Measurements from ENCODE around the gene CD79A.
"Not testable (repeated sequence)": the region's sequence is repeated elsewhere in the genome, so short reads cannot be mapped to it uniquely, and the experiment has no call there.

The CD79A gene

GRCh38 chr19:41871573-41872383 is 5.3 kb upstream of the CD79A start:
- peak overlapping the region; percentile 99 for H3K4me2 ChIP-seq
- no peaks in the 10 kb centered on the region for H3K27me3 ChIP-seq
- peaks cover 100% of the 10 kb centered on the region for H3K4me1 ChIP-seq
- no peaks in the 10 kb centered on the region for H3K9me3 ChIP-seq
- peak overlapping the region; percentile 97 for H3K27ac ChIP-seq
- peaks cover 56% of the 10 kb centered on the region for H3K36me3 ChIP-seq
- peak overlapping the region; percentile 75 for H3K9ac ChIP-seq
- peak overlapping the region; percentile 47 for H3K4me3 ChIP-seq
- peaks cover 60% of the 10 kb centered on the region for H4K20me1 ChIP-seq
- TF ChIP-seq Cebpa-rat (IDR thresholded peaks at IDR 0.05): no peak

DNA sequence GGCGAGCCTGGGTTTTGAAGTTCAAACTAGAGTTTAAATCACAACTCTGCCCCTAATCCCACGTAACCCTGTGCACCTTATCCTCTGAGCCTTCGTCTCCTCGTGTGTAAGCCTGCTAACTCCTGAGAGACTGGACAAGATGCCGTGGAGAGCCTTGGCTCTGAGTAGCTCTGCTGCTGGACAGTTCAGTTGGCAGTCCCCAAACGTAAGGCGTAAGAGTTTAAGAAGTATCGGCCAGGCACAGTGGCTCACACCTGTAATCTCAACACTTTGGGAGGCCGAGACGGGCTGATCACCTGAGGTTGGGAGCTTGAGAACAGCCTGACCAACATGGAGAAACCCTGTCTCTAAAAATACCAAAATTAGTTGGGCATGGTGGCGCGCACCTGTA is 4.7 kb upstream of the CD79A start:
- Histone ChIP-seq H3K27me3 (no peaks in the 10 kb centered on the region), H4K20me1 (peaks cover 54% of the 10 kb centered on the region), H3K4me1 (peaks cover 94% of the 10 kb centered on the region), H3K27ac (peak overlapping the region; percentile 97), H3K4me3 (peak overlapping the region; percentile 47), H3K4me2 (peak overlapping the region; percentile 99), H3K9me3 (no peaks in the 10 kb centered on the region), H3K36me3 (peaks cover 50% of the 10 kb centered on the region), H3K9ac (peak overlapping the region; percentile 75)
- no peak for TF ChIP-seq Cebpa-rat (IDR thresholded peaks at IDR 0.05)

GRCh38 chr19:41872775-41873647 is 4.1 kb upstream of the CD79A start:
- peak overlapping the region; percentile 99 for H3K4me2 ChIP-seq
- no peaks in the 10 kb centered on the region for H3K9me3 ChIP-seq
- TF ChIP-seq Cebpa-rat (IDR thresholded peaks at IDR 0.05): no peak
- H3K36me3 ChIP-seq: peaks cover 44% of the 10 kb centered on the region
- peak overlapping the region; percentile 47; the same call in 1 of the 2 replicates for H3K4me3 ChIP-seq
- no peaks in the 10 kb centered on the region for H3K27me3 ChIP-seq
- H4K20me1 ChIP-seq: peaks cover 48% of the 10 kb centered on the region
- H3K4me1 ChIP-seq: peaks cover 90% of the 10 kb centered on the region
- H3K9ac ChIP-seq: peak overlapping the region; percentile 75
- peak overlapping the region; percentile 97 for H3K27ac ChIP-seq

DNA sequence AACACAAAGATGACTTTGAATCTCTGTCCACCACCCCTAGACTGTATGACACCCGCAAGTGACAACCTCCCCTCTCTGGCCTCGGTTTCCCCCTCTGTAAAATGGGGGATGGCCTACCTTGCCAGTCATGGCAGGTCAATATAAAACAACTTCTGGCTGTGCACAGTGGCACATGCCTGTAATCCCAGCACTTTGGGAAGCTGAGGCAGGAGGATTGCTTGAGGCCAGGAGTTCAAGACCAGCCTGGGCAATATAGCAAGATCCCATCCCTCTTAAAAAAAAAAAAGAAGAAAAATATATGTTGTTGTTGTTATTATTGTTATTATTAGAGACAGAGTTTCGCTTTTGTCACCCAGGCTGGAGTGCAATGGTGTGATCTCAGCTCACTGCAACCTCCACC is 1.1 kb upstream of the CD79A start:
- peak overlapping the region; percentile 96 for H3K9ac ChIP-seq
- H3K4me3 ChIP-seq, H3K9me3 ChIP-seq, H3K27me3 ChIP-seq: not testable (repeated sequence)
- peaks cover 30% of the 10 kb centered on the region for H4K20me1 ChIP-seq
- H3K27ac ChIP-seq: peak overlapping the region; percentile 97
- H3K4me1 ChIP-seq: peaks cover 88% of the 10 kb centered on the region
- H3K4me2 ChIP-seq: peak overlapping the region; percentile 99
- peaks cover 31% of the 10 kb centered on the region for H3K36me3 ChIP-seq

DNA sequence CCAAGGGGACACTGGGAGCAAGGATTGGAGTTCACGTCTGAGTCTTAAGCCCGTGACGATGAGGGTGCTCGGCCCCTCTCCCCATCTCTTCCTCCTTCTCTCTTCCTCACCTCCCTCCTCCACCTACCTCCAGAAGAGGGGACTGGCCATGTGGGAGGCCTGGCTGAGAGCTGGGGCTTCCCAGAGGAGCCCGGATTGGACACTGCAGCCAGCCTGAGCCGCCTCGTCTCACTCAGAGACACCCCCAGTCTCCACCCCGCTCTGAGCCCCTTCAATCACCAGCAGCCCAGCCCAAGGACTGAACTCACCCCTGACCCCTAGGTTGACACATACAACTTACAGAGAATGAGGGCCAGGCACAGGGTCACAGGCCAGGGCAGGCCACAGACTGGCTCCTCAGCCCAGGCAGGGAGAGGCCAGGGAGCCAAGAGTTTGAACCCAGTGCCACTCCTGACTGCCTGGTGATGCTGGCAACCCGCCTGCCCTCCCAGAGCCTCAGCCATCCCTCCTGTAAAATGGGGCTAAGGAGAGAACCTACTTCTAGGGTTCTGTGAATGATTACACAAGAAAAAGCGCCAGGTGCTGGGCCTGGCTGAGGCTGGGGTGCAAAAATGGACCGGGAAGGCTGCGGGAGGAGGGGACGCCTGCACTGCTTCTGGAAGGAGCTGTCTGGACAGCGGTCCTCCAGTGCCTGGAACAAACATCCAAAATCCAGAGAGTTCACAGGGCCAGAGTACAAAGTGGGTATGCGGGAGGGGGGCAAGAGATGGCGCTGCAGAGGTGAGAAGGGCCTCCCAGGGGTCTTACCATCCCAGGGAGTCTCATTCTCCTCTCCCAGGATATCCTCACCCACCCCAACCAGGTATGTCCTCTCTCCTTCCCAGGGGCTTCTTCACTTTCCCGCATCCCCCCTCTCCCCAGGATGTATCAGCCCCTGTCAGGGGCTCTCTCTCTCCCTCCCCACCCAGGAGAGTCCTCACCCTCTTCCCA is 1.1 kb downstream of the CD79A start:
- no peak for TF ChIP-seq Cebpa-rat (IDR thresholded peaks at IDR 0.05)
- Histone ChIP-seq H3K9ac (peak overlapping the region; percentile 96), H3K36me3 (peaks cover 20% of the 10 kb centered on the region), H3K4me3 (peak overlapping the region; percentile 80), H3K4me2 (peak overlapping the region; percentile 99), H3K27me3 (no peaks in the 10 kb centered on the region), H3K4me1 (peaks cover 84% of the 10 kb centered on the region), H3K9me3 (no peaks in the 10 kb centered on the region), H4K20me1 (peaks cover 17% of the 10 kb centered on the region; the same call in 1 of the 2 replicates), H3K27ac (peak overlapping the region; percentile 97)

DNA sequence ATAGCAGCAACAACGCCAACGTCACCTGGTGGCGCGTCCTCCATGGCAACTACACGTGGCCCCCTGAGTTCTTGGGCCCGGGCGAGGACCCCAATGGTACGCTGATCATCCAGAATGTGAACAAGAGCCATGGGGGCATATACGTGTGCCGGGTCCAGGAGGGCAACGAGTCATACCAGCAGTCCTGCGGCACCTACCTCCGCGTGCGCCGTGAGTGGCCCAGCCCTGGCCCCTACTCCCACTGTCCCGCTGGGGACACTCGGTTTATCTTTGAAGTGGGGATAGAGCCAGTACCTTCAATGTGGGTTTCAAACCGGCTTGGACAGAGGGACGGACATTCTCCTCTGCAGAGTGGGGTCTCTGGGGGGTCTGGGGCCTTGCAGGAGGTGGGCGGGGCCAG is 2.0 kb downstream of the CD79A start:
- TF ChIP-seq Cebpa-rat (IDR thresholded peaks at IDR 0.05): no peak
- Histone ChIP-seq H3K9me3 (no peaks in the 10 kb centered on the region), H3K4me1 (peaks cover 75% of the 10 kb centered on the region), H4K20me1 (peaks cover 17% of the 10 kb centered on the region; the same call in 1 of the 2 replicates), H3K36me3 (peaks cover 20% of the 10 kb centered on the region), H3K27ac (peak overlapping the region; percentile 97), H3K4me2 (peak overlapping the region; percentile 99), H3K4me3 (peak overlapping the region; percentile 80), H3K27me3 (no peaks in the 10 kb centered on the region), H3K9ac (peak overlapping the region; percentile 96)

GRCh38 chr19:41879670-41880328 is 2.7 kb downstream of the CD79A start:
- peaks cover 72% of the 10 kb centered on the region for H3K4me1 ChIP-seq
- H3K9me3 ChIP-seq: no peaks in the 10 kb centered on the region
- peak overlapping the region; percentile 80 for H3K4me3 ChIP-seq
- H3K27ac ChIP-seq: peak overlapping the region; percentile 97
- H3K36me3 ChIP-seq: peaks cover 20% of the 10 kb centered on the region
- H3K27me3 ChIP-seq: no peaks in the 10 kb centered on the region
- peaks cover 22% of the 10 kb centered on the region for H4K20me1 ChIP-seq
- H3K4me2 ChIP-seq: peak overlapping the region; percentile 99
- TF ChIP-seq Cebpa-rat (IDR thresholded peaks at IDR 0.05): no peak
- H3K9ac ChIP-seq: peak overlapping the region; percentile 96

GRCh38 chr19:41880329-41880708 is 3.2 kb downstream of the CD79A start:
- Histone ChIP-seq H3K4me2 (peak overlapping the region; percentile 99), H3K9me3 (no peaks in the 10 kb centered on the region), H3K9ac (no peak overlapping the region), H3K4me1 (peaks cover 72% of the 10 kb centered on the region), H4K20me1 (peaks cover 27% of the 10 kb centered on the region), H3K4me3 (peak overlapping the region; percentile 80; the same call in 1 of the 2 replicates), H3K27me3 (no peaks in the 10 kb centered on the region), H3K36me3 (peaks cover 21% of the 10 kb centered on the region), H3K27ac (peak overlapping the region; percentile 97)
- TF ChIP-seq Cebpa-rat (IDR thresholded peaks at IDR 0.05): no peak

Measured in BLaER1 (cell line).